GM19193 (cell line): ENCODE measurements around the gene EVI5L.

ENCODE experiments used
- POLR2A ChIP-seq: IDR thresholded peaks from 4 replicates; pipeline ENCODE4 v1.6.1; 2011; ENCODE audit not compliant: insufficient read depth, insufficient read length; ENCODE audit errors: extremely low read depth

Gene EVI5L

GRCh38 chr19:7801020-7801570 lies 28.9 kb upstream of the EVI5L start:
- no peak for TF ChIP-seq POLR2A

GRCh38 chr19:7806234-7806633 lies 23.8 kb upstream of the EVI5L start:
- TF ChIP-seq POLR2A, result no peak

DNA sequence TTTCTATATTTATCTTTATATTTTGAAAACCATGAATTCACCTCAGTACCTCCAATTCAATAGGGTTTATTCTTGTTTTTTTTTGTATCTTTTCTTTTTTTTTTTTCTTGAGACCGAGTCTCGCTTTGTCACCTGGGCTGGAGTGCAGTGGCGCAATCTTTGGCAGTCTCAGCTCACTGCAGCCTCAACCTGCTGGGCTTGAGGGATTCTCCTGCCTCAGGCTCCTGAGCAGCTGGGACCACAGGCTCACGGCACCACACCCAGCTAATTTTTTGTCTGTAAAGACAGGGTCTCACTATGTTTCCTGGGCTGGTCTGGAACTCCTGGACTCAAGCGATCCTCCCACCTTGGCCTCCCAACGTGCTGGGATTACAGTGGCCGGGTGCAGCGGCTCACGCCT lies 23.1 kb upstream of the EVI5L start:
- no peak for TF ChIP-seq POLR2A

DNA sequence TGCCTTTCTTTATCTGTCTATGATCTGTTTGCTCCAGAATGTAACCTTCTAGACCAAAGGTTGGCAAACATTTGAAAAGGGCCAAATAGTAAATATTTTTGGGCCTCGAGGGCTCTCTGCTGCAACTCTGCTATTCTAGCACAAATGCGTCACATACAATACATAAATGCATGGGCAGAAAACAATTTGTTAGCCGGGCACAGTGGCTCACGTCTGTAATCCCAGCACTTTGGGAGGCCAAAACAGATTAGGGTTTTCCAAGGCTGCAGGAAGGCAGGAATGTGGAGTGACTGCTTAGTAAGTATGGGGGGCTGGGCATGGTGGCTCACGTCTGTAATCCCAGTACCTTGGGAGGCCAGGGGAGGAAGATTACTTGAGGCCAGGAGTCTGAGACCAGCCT lies 21.9 kb upstream of the EVI5L start:
- no peak for TF ChIP-seq POLR2A

DNA sequence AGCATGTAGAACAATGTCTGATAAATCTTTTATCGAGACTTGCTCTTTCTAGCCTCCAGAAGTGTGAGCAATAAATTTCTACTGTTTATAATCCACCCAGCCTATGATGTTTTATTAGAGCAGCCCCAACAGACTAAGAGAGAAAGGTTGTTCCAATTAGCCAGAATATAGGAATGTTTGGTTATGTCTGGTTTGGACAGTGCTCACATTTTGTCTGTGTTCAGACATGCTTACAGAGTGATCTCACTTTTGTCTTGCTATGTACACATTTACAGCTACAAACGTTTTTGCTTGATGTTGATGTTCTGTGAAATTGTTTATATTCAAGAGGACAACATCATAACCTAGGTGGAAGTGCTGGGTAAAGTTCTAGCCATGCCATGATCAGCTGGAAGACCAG lies 18.0 kb upstream of the EVI5L start:
- TF ChIP-seq POLR2A, result no peak

- TF ChIP-seq POLR2A, result no peak
Measured at GRCh38 chr19:7815325-7815724, 14.7 kb upstream of the EVI5L start.

GRCh38 chr19:7817801-7818200 lies 12.2 kb upstream of the EVI5L start:
- no peak for TF ChIP-seq POLR2A

DNA sequence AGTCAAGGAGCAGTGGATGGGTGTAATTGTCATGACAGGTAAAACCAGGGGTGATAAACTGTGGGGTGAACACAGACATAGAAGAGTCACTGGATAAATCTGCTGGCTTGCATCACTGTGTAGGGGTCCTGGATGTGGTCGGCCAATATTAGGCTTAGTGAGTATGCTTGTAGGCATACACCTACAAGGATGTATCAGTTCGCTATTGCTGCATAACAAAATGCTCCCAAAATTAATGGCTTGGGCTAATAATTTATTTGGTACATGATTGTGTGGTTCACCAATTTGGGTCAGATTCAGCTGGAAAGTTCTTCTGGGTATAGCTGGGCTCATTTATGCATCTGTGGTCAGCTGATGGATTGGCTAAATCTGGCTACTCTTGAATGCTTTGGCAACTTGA lies 11.2 kb upstream of the EVI5L start:
- no peak for TF ChIP-seq POLR2A

GRCh38 chr19:7819337-7819736 lies 10.7 kb upstream of the EVI5L start:
- TF ChIP-seq POLR2A, result no peak

GRCh38 chr19:7820588-7820987 lies 9.4 kb upstream of the EVI5L start:
- no peak for TF ChIP-seq POLR2A

GRCh38 chr19:7822910-7823515 lies 7.0 kb upstream of the EVI5L start:
- TF ChIP-seq POLR2A, result no peak

DNA sequence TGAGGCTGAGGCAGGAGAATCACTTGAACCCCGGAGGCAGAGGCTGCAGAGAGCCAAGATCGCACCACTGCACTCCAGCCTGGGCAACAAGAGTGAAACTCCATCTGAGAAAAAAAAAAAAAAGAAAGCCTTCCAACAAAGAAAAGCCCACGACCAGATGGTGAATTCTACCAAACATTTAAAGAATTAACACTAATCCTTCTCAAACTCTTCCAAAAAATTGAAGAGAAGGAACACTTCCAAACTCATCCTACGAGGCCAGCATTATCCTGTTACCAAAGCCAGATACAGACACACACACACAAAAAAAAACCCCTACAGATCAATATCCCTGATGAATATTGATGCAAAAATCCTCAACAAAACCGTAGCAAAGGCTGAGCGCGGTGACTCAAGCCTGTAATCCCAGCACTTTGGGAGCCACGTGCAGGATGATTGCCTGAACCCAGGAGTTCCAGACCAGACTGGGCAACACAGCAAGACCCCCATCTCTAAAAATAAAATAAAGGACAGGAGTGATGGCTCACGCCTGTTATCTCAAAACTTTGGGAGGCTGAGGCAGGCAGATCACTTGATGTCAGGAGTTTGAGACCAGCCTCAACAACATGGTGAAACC lies 6.2 kb upstream of the EVI5L start:
- TF ChIP-seq POLR2A, result no peak

DNA sequence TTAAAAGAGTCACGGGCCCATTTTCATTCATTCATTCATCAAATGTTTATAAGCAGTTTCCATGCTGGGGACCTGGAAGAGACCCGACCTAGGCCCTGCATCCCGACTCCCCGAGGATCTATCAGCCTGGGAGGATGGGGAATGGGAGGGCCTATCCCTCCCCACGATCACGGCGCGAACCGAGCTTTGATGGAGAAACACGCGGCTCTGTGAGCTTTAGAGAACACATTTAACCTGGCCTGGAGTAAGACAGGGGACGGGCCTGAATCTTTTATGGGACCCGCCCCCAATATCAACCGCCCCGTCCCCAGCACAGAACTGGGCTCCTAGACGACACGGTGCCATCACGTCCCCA lies 875 bp upstream of the EVI5L start:
- TF ChIP-seq POLR2A, result no peak

DNA sequence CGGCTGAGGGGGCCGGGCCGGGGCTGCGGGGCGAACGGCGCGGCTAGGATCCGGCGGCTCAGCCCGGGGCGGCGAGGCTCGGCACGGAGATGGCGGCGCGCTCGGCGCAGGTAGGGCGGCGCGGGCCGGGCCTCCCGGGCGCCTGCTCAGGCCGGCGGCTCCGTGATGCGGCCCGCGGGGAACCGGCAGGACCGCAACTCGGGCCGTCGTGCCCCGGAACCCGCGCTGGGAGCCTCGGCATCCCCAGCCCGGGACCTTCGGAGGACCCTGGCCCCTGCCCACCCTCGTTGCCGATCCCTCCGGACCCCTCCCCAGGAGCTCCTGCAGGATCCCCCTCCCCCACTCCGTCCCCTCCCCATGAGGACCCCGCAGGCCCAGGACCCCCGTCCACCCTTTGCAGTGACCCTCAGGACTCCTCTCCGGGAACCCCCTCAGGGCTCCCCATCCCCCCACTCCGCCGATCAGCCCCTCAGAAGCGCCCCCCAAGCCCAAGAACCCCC lies 304 bp downstream of the EVI5L start:
- TF ChIP-seq POLR2A, result no peak

DNA sequence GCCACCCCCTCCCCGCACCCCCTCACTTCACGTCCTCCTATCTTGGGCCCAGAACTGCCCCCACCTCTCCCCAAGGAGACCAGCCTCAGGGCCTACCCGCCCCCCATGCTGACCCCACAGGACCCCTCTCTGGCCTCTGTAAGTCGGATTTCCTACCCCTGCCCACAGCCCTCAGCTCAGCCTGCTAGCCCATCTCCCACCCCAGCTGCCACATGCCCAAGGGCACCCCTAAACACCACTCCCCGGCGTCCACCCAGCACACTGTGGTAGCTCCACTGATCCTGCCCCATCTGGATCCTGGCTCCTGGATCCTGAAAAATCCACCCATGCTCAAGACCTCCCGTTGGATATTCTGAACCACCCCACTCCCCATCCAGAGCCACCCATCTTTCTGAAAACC lies 805 bp downstream of the EVI5L start:
- TF ChIP-seq POLR2A, result no peak

GRCh38 chr19:7831452-7831851 lies 1.4 kb downstream of the EVI5L start:
- TF ChIP-seq POLR2A, result no peak
